K562 treated with DMSO at 1 percent for 48 hours (cell line): ENCODE data around the gene FRMPD2. TPM values are rescaled to one million over a fixed set of nuclear protein-coding genes. Genes with fewer than 3 reads are reported as not detected.

ENCODE experiments used
- total RNA-seq: library from RNA; unstranded; fragments of 300-600 nt; gene quantifications from 2 replicates; pipeline ENCODE4 v1.2.3, GENCODE V29; 2022; ENCODE audit warnings: low replicate concordance; ENCODE audit errors: extremely low read depth

The FRMPD2 gene
- not detected in 2 replicates for total RNA-seq

GRCh38 chr10:48274636-48275035 is at the start of gene FRMPD2:
Gene FRMPD2, minus strand, starts transcription at chr10:48274696. Its CDS starts 129 bp downstream, at chr10:48274567.

GRCh38 chr10:48306265-48306869 is 31.9 kb upstream of the FRMPD2 start, which contains the start of gene MAPK8:
Gene MAPK8, plus strand, starts transcription at chr10:48306677. Its CDS starts 94,984 bp downstream, at chr10:48401661.

Other genes with a start within 250 kb of the FRMPD2 start
- not detected in 2 replicates for gene MAPK8, start 32.0 kb upstream of the FRMPD2 start, total RNA-seq